DND-41 (cell line): ENCODE data around the gene CRCP.

Experiments used
- ATAC-seq: fragments of 200-7000 bp; cut with Tn5 transposase; 3 replicates; pipeline ENCODE4 v1.9.1; 2021; ENCODE audit warnings: low read depth; ENCODE audit not compliant: insufficient read depth
- DNase-seq: peaks from one replicate; pipeline ENCODE4 v3.0.0-alpha.2; 2020
- H2AFZ ChIP-seq: 2 replicates; pipeline ENCODE4 v1.6.0; 2012; ENCODE audit warnings: low read depth, low read length
- H3K27ac ChIP-seq: 2 replicates; pipeline ENCODE4 v1.5.1; 2012; ENCODE audit warnings: low read length, inconsistent platforms
- H3K27me3 ChIP-seq: fragments of 200-600 bp; sonication (generic); 2 replicates; pipeline ENCODE4 v1.6.0; 2012; ENCODE audit warnings: low read length, mild to moderate bottlenecking, inconsistent platforms; ENCODE audit not compliant: insufficient read depth, poor library complexity
- H3K36me3 ChIP-seq: 2 replicates; pipeline ENCODE4 v1.5.1; 2012; ENCODE audit warnings: low read length, inconsistent platforms; ENCODE audit not compliant: insufficient read depth
- H3K4me1 ChIP-seq: 2 replicates; pipeline ENCODE4 v1.5.1; 2012; ENCODE audit warnings: mild to moderate bottlenecking, low read length; ENCODE audit not compliant: insufficient read depth
- H3K4me2 ChIP-seq: 2 replicates; pipeline ENCODE4 v1.6.0; 2012; ENCODE audit warnings: mild to moderate bottlenecking, moderate library complexity, low read length, inconsistent platforms; ENCODE audit not compliant: insufficient read depth
- H3K4me3 ChIP-seq, 2 experiments: fragments of 200-600 bp in 1 of 2; shearing (Covaris generic) in 1 of 2; 2 replicates each; pipeline ENCODE4 v1.5.1; 2012 to 2016; ENCODE audit warnings: inconsistent platforms in 2 of 2, low read length in 2 of 2, mild to moderate bottlenecking in 2 of 2, low read depth in 1 of 2, moderate library complexity in 1 of 2
- H3K79me2 ChIP-seq: 2 replicates; pipeline ENCODE4 v1.6.0; 2012; ENCODE audit warnings: low read length, inconsistent platforms; ENCODE audit not compliant: insufficient read depth
- H3K9ac ChIP-seq: 2 replicates; pipeline ENCODE4 v1.6.0; 2012; ENCODE audit warnings: low read depth, mild to moderate bottlenecking, inconsistent platforms, low read length, moderate library complexity
- H3K9me3 ChIP-seq: 2 replicates; pipeline ENCODE4 v1.5.1; 2012; ENCODE audit warnings: low read length, moderate library complexity, mild to moderate bottlenecking, inconsistent platforms; ENCODE audit not compliant: insufficient read depth, severe bottlenecking
- H4K20me1 ChIP-seq: 2 replicates; pipeline ENCODE4 v1.6.0; 2012; ENCODE audit warnings: low read length; ENCODE audit not compliant: insufficient read depth
- CTCF ChIP-seq: IDR thresholded peaks from 2 replicates; pipeline ENCODE4 v1.5.1; 2012; ENCODE audit warnings: borderline replicate concordance, low read length, moderate library complexity, mild to moderate bottlenecking; ENCODE audit not compliant: poor library complexity, severe bottlenecking; ENCODE audit errors: extremely low read depth
- EZH2 ChIP-seq: IDR thresholded peaks from 3 replicates; pipeline ENCODE4 v1.6.1; 2012; ENCODE audit warnings: borderline replicate concordance, low read depth, mild to moderate bottlenecking, moderate library complexity, low read length, inconsistent platforms; ENCODE audit not compliant: severe bottlenecking

CRCP gene

GRCh38 chr7:66181329-66181728 lies 66.7 kb downstream of the CRCP start:
- Histone ChIP-seq H3K79me2 (no peaks in the 10 kb centered on the region), H3K4me1 (no peaks in the 10 kb centered on the region), H2AFZ (no peak overlapping the region), H3K27me3 (no peaks in the 10 kb centered on the region), H3K36me3 (no peaks in the 10 kb centered on the region), H4K20me1 (no peaks in the 10 kb centered on the region), H3K27ac (no peak overlapping the region), H3K4me2 (no peak overlapping the region), H3K9ac (no peak overlapping the region), H3K9me3 (no peaks in the 10 kb centered on the region), H3K4me3 (no peak overlapping the region)
- DNase-seq (no peak), ATAC-seq (no peak)
- no peak for TF ChIP-seq EZH2

GRCh38 chr7:66181845-66182244 lies 67.2 kb downstream of the CRCP start:
- no peak for DNase-seq
- Histone ChIP-seq H3K36me3 (no peaks in the 10 kb centered on the region), H2AFZ (no peak overlapping the region), H3K9ac (no peak overlapping the region), H3K27ac (no peak overlapping the region), H3K79me2 (no peaks in the 10 kb centered on the region), H3K4me1 (no peaks in the 10 kb centered on the region), H3K9me3 (no peaks in the 10 kb centered on the region), H3K27me3 (no peaks in the 10 kb centered on the region), H3K4me2 (no peak overlapping the region), H4K20me1 (no peaks in the 10 kb centered on the region), H3K4me3 (no peak overlapping the region)
- no peak for ATAC-seq
- no peak for TF ChIP-seq EZH2
- no peak for TF ChIP-seq CTCF

GRCh38 chr7:66182920-66183319 lies 68.3 kb downstream of the CRCP start:
- H3K36me3 ChIP-seq = no peaks in the 10 kb centered on the region

DNA sequence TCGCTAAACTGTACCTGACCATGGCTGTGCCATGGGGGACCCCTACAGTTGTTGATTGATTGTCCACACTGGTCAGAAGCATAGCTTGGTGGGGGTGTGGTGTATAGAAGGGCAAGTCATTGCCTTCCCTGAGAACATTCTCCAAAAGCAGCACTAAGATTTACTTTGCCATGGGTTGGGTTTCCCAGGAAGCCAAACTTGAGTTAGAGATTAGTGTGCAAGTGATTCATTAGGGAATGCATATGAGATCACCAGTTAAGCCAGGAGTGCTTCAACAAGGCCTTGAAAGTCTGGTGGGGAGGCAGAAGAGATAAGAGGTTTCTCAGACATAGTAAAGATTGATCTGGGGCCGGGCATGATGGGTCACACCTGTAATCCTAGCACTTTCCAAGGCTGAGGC lies 69.1 kb downstream of the CRCP start:
- H3K27ac ChIP-seq = no peak overlapping the region
- H3K9me3 ChIP-seq = no peaks in the 10 kb centered on the region
- H3K9ac ChIP-seq = no peak overlapping the region
- no peak overlapping the region for H3K4me2 ChIP-seq
- H4K20me1 ChIP-seq = no peaks in the 10 kb centered on the region
- H3K36me3 ChIP-seq = no peaks in the 10 kb centered on the region
- no peak for DNase-seq
- ATAC-seq = no peak
- H3K79me2 ChIP-seq = no peaks in the 10 kb centered on the region
- no peak overlapping the region for H2AFZ ChIP-seq
- no peaks in the 10 kb centered on the region for H3K4me1 ChIP-seq
- H3K4me3 ChIP-seq = no peak overlapping the region
- no peaks in the 10 kb centered on the region for H3K27me3 ChIP-seq
- no peak for TF ChIP-seq EZH2
- TF ChIP-seq CTCF = no peak

More at GRCh38 chr7:66182920-66183319, 68.3 kb downstream of the CRCP start:
- ATAC-seq (no peak), DNase-seq (no peak)
- H3K9me3 ChIP-seq = no peaks in the 10 kb centered on the region
- no peaks in the 10 kb centered on the region for H4K20me1 ChIP-seq
- no peak overlapping the region for H3K4me2 ChIP-seq
- no peak overlapping the region for H3K9ac ChIP-seq
- no peak overlapping the region for H3K27ac ChIP-seq
- no peaks in the 10 kb centered on the region for H3K4me1 ChIP-seq
- H2AFZ ChIP-seq = no peak overlapping the region
- H3K79me2 ChIP-seq = no peaks in the 10 kb centered on the region
- TF ChIP-seq CTCF = no peak
- H3K4me3 ChIP-seq = no peak overlapping the region
- no peaks in the 10 kb centered on the region for H3K27me3 ChIP-seq
